Sigmoid colon (tissue), 4 donors: ENCODE measurements around the gene SAPCD2.

Experiments used
- CTCF ChIP-seq, 4 experiments: fragments of 450-650 bp in 3 of 4; fragments of 200-600 bp in 1 of 4; IDR thresholded peaks; one replicate each; pipeline ENCODE4 v1.5.1; 2016 to 2019; ENCODE audit warnings: antibody characterized with exemption in 4 of 4, mild to moderate bottlenecking in 3 of 4, moderate library complexity in 2 of 4
- POLR2A ChIP-seq, 2 donors: fragments of 450-650 bp; IDR thresholded peaks; one replicate each; pipeline ENCODE4 v1.6.1; 2016; ENCODE audit warnings: antibody characterized with exemption in 2 of 2, mild to moderate bottlenecking in 2 of 2, moderate library complexity in 2 of 2
- POLR2AphosphoS5 ChIP-seq, 4 donors: sonication (generic); formaldehyde crosslinking; IDR thresholded peaks; one replicate each; pipeline ENCODE4 v1.6.1; 2017; ENCODE audit warnings: antibody characterized with exemption in 4 of 4

- TF ChIP-seq POLR2AphosphoS5 (IDR thresholded peaks at IDR 0.05) (no peak), CTCF (IDR thresholded peaks at IDR 0.05) (no peak), POLR2A (IDR thresholded peaks at IDR 0.05) (no peak)
These were observed 12.0 kb upstream of the SAPCD2 start for GRCh38 chr9:137082222-137082924.
